AG04449 (cell line): ENCODE data around the gene CCDC187.

Experiments used
- CTCF ChIA-PET: fragments of 350-600 bp; formaldehyde crosslinking; extraction: SDS; loops from one replicate; lab custom pipeline; 2021; ENCODE audit warnings: antibody characterized with exemption; lab: Yijun Ruan, JAX
- POLR2A ChIA-PET: fragments of 400-600, 350-600 bp; formaldehyde crosslinking; extraction: SDS; loops from one replicate; lab custom pipeline; 2020; ENCODE audit warnings: antibody characterized with exemption, inconsistent platforms; lab: Yijun Ruan, JAX
- DNase-seq: peaks from one replicate; pipeline ENCODE4 v3.0.0-alpha.2; 2010; ENCODE audit warnings: low read depth, low spot score
- H3K4me3 ChIP-seq: 2 replicates; pipeline ENCODE4 v1.5.1; 2011; ENCODE audit warnings: low read depth, mild to moderate bottlenecking, control low read depth, low read length
- TF ChIP-seq, protein P1 (sequence below): IDR thresholded peaks from one replicate; pipeline ENCODE4 v1.5.1; 2011; ENCODE audit warnings: mild to moderate bottlenecking, moderate library complexity, low read length, control low read depth, inconsistent platforms; ENCODE audit not compliant: insufficient read depth; ENCODE audit errors: missing control alignments

CCDC187 gene

DNA sequence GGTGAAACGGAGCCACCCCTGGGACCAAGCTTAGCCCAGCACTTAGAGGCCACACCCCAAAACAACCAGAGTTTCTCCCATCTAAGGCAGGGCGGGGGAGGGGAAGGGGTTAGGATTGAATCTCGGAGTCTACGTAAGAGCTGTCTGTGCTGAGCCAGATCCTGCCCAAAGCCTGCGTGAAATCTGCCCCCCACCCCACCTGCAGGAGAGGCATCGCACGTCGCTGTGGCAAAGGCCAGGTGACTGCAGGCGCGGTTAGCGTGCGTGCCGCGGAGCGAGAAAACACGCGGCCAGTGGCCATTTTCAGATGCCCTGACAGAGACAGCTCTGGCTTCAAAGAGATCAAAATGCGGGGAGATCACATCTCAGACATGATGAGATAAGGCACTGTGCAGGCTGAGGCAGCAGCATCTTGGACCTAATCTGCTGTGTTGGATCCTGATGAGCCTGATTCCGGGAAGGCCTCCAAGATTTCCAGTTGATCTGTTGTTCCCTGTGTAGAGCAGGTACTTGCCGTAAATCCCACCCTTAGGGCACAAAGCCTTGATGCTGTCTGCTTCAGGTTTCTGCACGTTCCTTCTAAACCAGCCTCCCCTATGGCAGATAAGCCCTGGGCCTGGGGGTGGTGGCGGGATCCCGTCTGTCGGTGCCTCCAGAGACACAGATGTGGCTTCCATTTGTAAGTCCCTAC is 55.8 kb downstream of the CCDC187 start:
- TF ChIP-seq, protein P1, sequence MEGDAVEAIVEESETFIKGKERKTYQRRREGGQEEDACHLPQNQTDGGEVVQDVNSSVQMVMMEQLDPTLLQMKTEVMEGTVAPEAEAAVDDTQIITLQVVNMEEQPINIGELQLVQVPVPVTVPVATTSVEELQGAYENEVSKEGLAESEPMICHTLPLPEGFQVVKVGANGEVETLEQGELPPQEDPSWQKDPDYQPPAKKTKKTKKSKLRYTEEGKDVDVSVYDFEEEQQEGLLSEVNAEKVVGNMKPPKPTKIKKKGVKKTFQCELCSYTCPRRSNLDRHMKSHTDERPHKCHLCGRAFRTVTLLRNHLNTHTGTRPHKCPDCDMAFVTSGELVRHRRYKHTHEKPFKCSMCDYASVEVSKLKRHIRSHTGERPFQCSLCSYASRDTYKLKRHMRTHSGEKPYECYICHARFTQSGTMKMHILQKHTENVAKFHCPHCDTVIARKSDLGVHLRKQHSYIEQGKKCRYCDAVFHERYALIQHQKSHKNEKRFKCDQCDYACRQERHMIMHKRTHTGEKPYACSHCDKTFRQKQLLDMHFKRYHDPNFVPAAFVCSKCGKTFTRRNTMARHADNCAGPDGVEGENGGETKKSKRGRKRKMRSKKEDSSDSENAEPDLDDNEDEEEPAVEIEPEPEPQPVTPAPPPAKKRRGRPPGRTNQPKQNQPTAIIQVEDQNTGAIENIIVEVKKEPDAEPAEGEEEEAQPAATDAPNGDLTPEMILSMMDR, result no peak
- H3K4me3 ChIP-seq, result no peak overlapping the region
- ChIA-PET POLR2A (no interaction called here), CTCF (no interaction called here)
- no peak for DNase-seq

DNA sequence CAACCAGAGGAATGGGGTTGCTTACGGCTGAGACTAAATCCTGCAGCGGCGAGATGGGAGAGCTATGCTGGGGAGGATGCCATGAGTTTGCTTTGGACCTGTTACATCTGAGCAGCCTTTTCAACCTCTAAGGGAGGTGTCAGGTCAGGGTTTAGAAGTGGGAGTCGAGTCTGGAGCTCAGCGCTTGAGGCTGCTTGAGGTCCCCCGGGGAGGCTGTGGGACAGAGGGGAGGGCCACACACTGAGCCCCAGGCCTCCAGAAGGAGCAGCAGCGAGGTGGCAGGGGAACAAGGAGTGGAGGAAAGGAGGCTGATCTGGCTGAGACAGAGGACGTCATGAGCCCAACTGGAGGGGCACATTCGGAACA is 56.4 kb downstream of the CCDC187 start:
- POLR2A ChIA-PET, result no interaction called here
- no peak overlapping the region for H3K4me3 ChIP-seq
- CTCF ChIA-PET, result no interaction called here
- TF ChIP-seq, protein P1, result no peak
- no peak for DNase-seq

DNA sequence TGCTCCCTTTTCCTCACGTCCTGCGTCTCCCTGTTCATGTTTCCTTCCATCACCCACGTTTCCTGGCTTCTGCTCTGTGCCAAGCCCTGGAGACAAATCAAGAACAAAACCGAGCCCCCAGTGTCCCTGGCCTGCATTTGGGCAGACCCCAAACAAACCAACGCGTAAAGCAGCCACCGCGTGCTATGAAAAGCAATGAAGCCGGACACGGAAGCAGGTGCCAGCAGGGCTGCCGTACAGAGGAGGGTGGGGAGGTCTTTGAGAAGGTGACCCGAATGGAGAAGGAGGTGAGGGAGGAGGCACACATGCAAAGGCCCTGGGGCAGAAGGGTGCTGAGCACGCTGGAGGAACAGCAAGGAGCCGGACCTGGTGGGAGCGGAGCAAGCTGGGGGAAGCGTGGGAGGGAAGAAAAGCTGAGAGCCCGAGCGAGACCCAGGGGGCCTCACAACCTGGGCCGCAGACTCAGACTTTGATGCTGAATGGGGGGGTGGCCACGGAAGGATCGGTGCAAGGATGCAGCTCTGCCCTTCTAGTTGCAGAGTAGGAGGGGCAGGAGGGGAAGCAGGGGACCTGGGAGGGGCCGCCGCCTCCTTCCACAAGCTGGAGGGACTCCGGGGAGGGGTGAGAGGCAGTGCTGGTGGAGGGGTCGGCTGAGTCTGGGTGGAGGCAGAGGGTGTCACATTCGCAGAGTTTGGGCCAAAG is 56.9 kb downstream of the CCDC187 start:
- ChIA-PET CTCF (no interaction called here), POLR2A (interaction anchor here (0.6 kb wide), 1 partner anchor 21 kb away, joined by 3 read pairs; no protein-coding TSS in a partner anchor)
- TF ChIP-seq, protein P1, result no peak
- H3K4me3 ChIP-seq, result no peak overlapping the region
- no peak for DNase-seq

DNA sequence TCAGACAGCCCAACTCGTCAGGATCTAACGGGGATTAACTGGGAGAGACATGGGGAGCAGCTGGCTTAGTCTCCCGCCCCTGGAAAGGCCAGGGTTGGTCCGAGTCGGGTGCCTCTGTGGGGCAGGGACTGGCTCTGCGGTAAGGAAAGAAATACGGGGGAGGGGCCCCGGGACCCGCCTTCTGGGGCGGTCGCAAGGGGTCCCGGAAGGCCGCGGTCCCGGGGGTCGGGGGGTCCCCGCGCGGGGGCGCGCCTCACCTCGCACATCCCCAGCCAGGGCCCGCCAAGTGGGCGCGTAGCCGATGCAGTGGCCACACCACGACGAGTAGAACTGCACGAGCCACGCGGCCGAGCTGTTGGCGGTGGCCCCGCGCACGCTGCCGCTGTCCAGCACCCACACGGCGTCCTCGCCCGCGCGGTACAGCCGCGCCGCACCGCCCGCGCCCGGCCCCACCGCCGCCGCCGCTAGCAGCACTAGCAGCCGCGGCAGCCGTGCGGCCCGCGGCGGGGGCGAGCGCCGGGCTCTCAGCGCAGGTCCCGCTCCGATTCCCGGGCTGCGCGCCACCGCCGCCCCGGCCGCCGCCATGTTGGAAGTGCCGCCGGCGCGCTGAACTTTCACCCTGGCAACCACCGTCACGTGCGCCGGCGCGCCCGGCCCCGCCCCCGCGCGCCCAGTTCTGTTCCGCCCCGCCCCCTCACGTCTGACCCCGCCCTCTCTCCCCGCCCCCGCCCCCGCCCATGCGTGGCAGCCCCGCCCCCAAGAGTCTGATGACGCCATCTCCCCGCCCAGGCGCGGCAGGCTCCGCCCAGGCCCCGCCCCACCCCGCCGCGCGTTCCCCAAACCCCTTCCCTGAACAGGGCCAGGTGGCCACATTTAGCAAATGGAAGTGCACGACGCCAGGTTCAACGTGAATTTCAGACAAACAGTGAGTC is 58.4 kb downstream of the CCDC187 start, which contains the start of gene QSOX2:
Gene QSOX2 (minus strand): TSS at position 594 of the 932 bp plus-strand sequence. CDS start 9 bp downstream, at position 585.
- ChIA-PET POLR2A (no interaction called here), CTCF (interaction anchor here (0.9 to 1.3 kb wide), 2 partner anchors 10 to 20 kb away, joined by 3 to 5 read pairs; no protein-coding TSS in a partner anchor)
- no peak for DNase-seq
- TF ChIP-seq, protein P1, result no peak
- peak within 1 kb of the TSS; percentile 71 for H3K4me3 ChIP-seq

DNA sequence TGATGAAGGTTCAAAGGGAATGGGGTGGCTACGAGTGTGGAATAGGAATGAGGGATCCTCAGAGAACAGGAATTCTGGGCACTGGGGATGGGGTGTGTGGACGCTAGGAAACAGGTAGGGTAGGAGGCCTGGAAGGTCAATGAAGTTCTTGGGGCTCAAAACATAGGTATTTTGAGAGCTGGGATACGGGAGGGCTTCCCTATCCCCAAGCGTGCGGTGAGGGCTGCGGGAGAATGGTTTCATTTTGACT is 59.0 kb downstream of the CCDC187 start:
- no peak for DNase-seq
- peak overlapping the region; percentile 71 for H3K4me3 ChIP-seq
- ChIA-PET POLR2A (no interaction called here), CTCF (interaction anchor here (0.9 to 1.3 kb wide), 2 partner anchors 9 to 19 kb away, joined by 3 to 5 read pairs; no protein-coding TSS in a partner anchor)
- TF ChIP-seq, protein P1, result no peak
